ENCODE data around the gene FLT1. TPM values are rescaled to one million over a fixed set of nuclear protein-coding genes. Genes with fewer than 3 reads are reported as not detected.
A peak's percentile ranks its signal among the peaks of the same experiment; 100 is the strongest.

FLT1 gene
- total RNA-seq, 1 donor from 2014 or later = 0.81 TPM

DNA sequence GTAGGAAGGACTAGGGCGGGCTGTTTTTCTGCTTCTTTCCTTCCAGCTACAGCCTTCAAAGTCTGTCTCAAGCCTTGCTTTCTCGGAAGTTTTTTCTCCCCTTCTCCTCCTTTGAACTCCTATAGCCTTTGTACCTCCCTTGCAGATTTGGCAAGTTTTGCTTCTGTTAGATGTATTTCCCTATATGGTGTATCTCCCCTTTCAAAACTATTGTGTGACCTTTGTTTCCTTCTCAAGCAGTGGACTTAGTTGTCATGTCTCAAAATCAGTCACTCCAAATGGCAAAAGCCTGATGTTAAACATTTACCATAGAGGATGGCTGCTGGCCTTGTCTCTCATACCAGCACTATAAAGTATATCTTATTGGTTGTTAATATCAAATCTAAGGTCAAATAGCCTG is 152.7 kb downstream of the FLT1 start:
- DNase-seq (ENCODE audit: low spot score, unreplicated experiment) = no peak
- Mint-ChIP-seq H3K9me3 (ENCODE audit: low read depth) (no peaks in the 10 kb centered on the region), H3K4me3 (ENCODE audit: low read depth) (no peak overlapping the region), H3K4me1 (ENCODE audit: low read depth) (peaks cover 33% of the 10 kb centered on the region), H3K27ac (peak overlapping the region; percentile 29), H3K36me3 (ENCODE audit: insufficient read depth) (no peaks in the 10 kb centered on the region), H3K27me3 (no peaks in the 10 kb centered on the region)
- TF ChIP-seq, protein P1, sequence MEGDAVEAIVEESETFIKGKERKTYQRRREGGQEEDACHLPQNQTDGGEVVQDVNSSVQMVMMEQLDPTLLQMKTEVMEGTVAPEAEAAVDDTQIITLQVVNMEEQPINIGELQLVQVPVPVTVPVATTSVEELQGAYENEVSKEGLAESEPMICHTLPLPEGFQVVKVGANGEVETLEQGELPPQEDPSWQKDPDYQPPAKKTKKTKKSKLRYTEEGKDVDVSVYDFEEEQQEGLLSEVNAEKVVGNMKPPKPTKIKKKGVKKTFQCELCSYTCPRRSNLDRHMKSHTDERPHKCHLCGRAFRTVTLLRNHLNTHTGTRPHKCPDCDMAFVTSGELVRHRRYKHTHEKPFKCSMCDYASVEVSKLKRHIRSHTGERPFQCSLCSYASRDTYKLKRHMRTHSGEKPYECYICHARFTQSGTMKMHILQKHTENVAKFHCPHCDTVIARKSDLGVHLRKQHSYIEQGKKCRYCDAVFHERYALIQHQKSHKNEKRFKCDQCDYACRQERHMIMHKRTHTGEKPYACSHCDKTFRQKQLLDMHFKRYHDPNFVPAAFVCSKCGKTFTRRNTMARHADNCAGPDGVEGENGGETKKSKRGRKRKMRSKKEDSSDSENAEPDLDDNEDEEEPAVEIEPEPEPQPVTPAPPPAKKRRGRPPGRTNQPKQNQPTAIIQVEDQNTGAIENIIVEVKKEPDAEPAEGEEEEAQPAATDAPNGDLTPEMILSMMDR (IDR thresholded peaks at IDR 0.05; ENCODE audit: unreplicated experiment) = no peak

DNA sequence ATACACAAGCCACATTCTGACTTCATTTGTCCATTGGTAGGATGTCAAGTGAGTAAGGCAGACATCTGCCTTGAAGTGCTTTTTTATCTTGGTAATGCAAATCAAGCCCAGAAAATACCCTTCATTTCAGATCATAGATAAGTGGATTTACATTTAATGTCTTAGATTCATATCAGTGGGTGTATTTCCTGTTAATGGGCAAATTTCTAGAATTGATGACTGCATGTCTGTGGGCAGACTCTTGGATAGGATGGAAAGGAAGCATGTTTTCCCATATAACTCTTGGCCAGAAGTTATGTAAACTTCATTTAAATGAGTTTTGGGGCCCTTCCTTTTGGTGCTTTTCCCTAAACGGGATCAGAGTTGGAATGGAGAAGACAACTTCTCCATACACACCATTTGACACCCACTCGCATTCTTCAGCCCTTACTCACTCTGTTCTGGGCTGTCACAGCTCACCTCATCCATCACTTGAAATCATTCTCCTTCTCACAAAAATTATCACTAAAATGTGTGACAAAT is 154.6 kb downstream of the FLT1 start:
- Mint-ChIP-seq H3K4me1 (ENCODE audit: low read depth) (peaks cover 39% of the 10 kb centered on the region), H3K27me3 (peaks cover 2% of the 10 kb centered on the region)

DNA sequence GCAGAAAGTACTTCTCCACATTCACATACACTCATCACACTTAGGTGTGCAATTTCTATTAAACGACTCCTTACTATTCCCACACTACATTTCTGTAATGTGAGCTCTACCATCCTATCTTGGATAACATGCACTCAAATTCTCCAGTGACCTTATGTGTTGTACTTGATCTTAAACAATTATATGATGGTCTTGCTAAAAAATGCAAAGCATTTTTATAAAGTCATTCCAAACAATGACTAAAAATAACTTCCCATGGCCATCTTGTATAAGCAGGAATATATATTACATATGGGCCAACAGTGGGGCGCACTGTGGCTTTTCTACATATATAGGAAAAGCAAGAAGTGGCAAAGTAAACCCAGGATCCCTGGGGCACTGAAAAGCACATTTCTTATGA is 155.5 kb downstream of the FLT1 start:
- Mint-ChIP-seq H3K9me3 (ENCODE audit: low read depth) (no peaks in the 10 kb centered on the region), H3K4me3 (ENCODE audit: low read depth) (no peak overlapping the region), H3K36me3 (ENCODE audit: insufficient read depth) (no peaks in the 10 kb centered on the region), H3K4me1 (ENCODE audit: low read depth) (peaks cover 37% of the 10 kb centered on the region), H3K27me3 (peaks cover 10% of the 10 kb centered on the region), H3K27ac (peak overlapping the region; percentile 3)
- TF ChIP-seq, protein P1 (IDR thresholded peaks at IDR 0.05; ENCODE audit: unreplicated experiment) = no peak
- DNase-seq (ENCODE audit: low spot score, unreplicated experiment) = no peak

More for the DNA sequence above, 154.6 kb downstream of the FLT1 start:
- Mint-ChIP-seq H3K4me3 (ENCODE audit: low read depth) (no peak overlapping the region), H3K36me3 (ENCODE audit: insufficient read depth) (no peaks in the 10 kb centered on the region), H3K9me3 (ENCODE audit: low read depth) (no peaks in the 10 kb centered on the region), H3K27ac (no peak overlapping the region)
- TF ChIP-seq, protein P1 (IDR thresholded peaks at IDR 0.05; ENCODE audit: unreplicated experiment) = no peak
- DNase-seq (ENCODE audit: low spot score, unreplicated experiment) = no peak

GRCh38 chr13:28338742-28339141 is 156.2 kb downstream of the FLT1 start:
- Mint-ChIP-seq H3K4me3 (ENCODE audit: low read depth) (no peak overlapping the region), H3K36me3 (ENCODE audit: insufficient read depth) (no peaks in the 10 kb centered on the region), H3K4me1 (ENCODE audit: low read depth) (peaks cover 37% of the 10 kb centered on the region), H3K9me3 (ENCODE audit: low read depth) (no peaks in the 10 kb centered on the region), H3K27ac (no peak overlapping the region), H3K27me3 (peaks cover 14% of the 10 kb centered on the region)
- DNase-seq (ENCODE audit: low spot score, unreplicated experiment) = no peak
- TF ChIP-seq, protein P1 (IDR thresholded peaks at IDR 0.05; ENCODE audit: unreplicated experiment) = no peak

DNA sequence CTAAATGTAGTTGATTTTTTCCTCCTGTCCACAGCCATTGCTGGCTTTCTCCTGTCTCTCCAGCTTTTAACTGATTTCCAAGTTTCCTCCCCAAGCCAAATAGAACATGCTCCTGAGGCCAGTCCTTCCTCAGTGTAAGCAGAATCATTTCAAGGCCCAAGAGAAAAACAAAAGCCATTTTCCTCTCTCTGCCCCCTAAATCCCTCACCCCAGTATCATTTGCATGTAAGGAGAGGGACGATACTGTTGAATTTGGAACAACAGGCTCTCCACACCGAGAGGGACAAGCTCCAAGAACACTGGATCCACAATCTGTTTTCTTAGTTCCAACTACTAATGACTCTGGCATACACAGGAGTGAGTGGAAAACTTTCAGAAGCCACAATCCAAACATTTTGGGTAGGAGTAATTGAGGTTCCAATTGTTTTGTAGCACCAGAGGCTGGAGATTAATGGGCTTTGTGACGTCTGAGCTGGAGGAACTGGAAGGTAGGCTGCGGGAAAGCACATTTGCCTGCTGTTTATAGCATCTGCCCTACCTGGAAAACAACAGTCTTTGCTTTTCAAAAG is 156.8 kb downstream of the FLT1 start:
- peak overlapping the region; percentile 75 for H3K27ac Mint-ChIP-seq
- peaks cover 19% of the 10 kb centered on the region for H3K27me3 Mint-ChIP-seq
- no peak overlapping the region for H3K4me3 Mint-ChIP-seq (ENCODE audit: low read depth)
- peaks cover 37% of the 10 kb centered on the region for H3K4me1 Mint-ChIP-seq (ENCODE audit: low read depth)
- H3K9me3 Mint-ChIP-seq (ENCODE audit: low read depth) = no peaks in the 10 kb centered on the region
- DNase-seq (ENCODE audit: low spot score, unreplicated experiment) = no peak
- no peaks in the 10 kb centered on the region for H3K36me3 Mint-ChIP-seq (ENCODE audit: insufficient read depth)
- TF ChIP-seq, protein P1 (IDR thresholded peaks at IDR 0.05; ENCODE audit: unreplicated experiment) = no peak

Measured in progenitor cell of endocrine pancreas (in vitro differentiated cells).